H1 (cell line): ENCODE results near the gene OTUD3.

Experiments
- CHD2 ChIP-seq: IDR thresholded peaks from 2 replicates; pipeline ENCODE4 v1.6.1; 2012; ENCODE audit warnings: low read length, improper control_type of control experiment
- CTCF ChIP-seq, 3 experiments: IDR thresholded peaks; 1 replicate in 2 of 3; 2 replicates in 1 of 3; pipeline versions ENCODE4 v1.5.1 to v1.6.1; 2011; ENCODE audit warnings: low read length in 3 of 3, mild to moderate bottlenecking in 3 of 3, inconsistent platforms in 2 of 3, low read depth in 1 of 3, moderate library complexity in 1 of 3; ENCODE audit not compliant: insufficient read depth in 1 of 3; ENCODE audit errors: control extremely low read depth in 1 of 3
- EGR1 ChIP-seq: IDR thresholded peaks from 2 replicates; pipeline ENCODE4 v1.6.1; 2011; ENCODE audit warnings: low read depth, low read length, borderline replicate concordance
- EP300 ChIP-seq, 2 experiments: IDR thresholded peaks; 1 replicate in 1 of 2; 2 replicates in 1 of 2; pipeline ENCODE4 v1.6.1; 2011 to 2012; ENCODE audit warnings: low read depth in 2 of 2, low read length in 2 of 2, mild to moderate bottlenecking in 2 of 2, borderline replicate concordance in 1 of 2, inconsistent platforms in 1 of 2, moderate library complexity in 1 of 2
- EZH2 ChIP-seq: fragments of 200-600 bp; sonication (generic); IDR thresholded peaks from 2 replicates; pipeline ENCODE4 v1.7.1; 2012; ENCODE audit warnings: low read depth, mild to moderate bottlenecking, moderate library complexity, low read length, inconsistent platforms; ENCODE audit not compliant: severe bottlenecking
- JUND ChIP-seq: IDR thresholded peaks from 2 replicates; pipeline ENCODE4 v1.6.1; 2011; ENCODE audit warnings: mild to moderate bottlenecking, improper control_type of control experiment, low read length
- POLR2A ChIP-seq, 2 experiments: IDR thresholded peaks; 1 replicate in 1 of 2; 2 replicates in 1 of 2; pipeline ENCODE4 v1.6.1; 2011; ENCODE audit warnings: low read depth in 2 of 2, low read length in 2 of 2, mild to moderate bottlenecking in 2 of 2; ENCODE audit errors: control extremely low read depth in 1 of 2
- POLR2AphosphoS5 ChIP-seq: IDR thresholded peaks from 2 replicates; pipeline ENCODE4 v1.6.1; 2011; ENCODE audit warnings: low read depth, low read length
- RFX5 ChIP-seq: IDR thresholded peaks from 2 replicates; pipeline ENCODE4 v1.6.1; 2011; ENCODE audit warnings: low read depth, low read length, improper control_type of control experiment, borderline replicate concordance
- SIN3A ChIP-seq, 2 experiments: IDR thresholded peaks in 1 of 2; conservative IDR thresholded peaks in 1 of 2; 2 replicates each; pipeline ENCODE4 v1.6.1; 2011 to 2012; ENCODE audit warnings: low read length in 2 of 2, improper control_type of control experiment in 1 of 2, low read depth in 1 of 2, mild to moderate bottlenecking in 1 of 2
- SP1 ChIP-seq: IDR thresholded peaks from 2 replicates; pipeline ENCODE4 v1.6.1; 2011; ENCODE audit warnings: low read depth, low read length
- TAF1 ChIP-seq: IDR thresholded peaks from 2 replicates; pipeline ENCODE4 v1.6.1; 2011; ENCODE audit warnings: mild to moderate bottlenecking, low read depth, low read length
- YY1 ChIP-seq: IDR thresholded peaks from 2 replicates; pipeline ENCODE4 v1.6.1; 2011; ENCODE audit warnings: low read depth, mild to moderate bottlenecking, low read length

DNA sequence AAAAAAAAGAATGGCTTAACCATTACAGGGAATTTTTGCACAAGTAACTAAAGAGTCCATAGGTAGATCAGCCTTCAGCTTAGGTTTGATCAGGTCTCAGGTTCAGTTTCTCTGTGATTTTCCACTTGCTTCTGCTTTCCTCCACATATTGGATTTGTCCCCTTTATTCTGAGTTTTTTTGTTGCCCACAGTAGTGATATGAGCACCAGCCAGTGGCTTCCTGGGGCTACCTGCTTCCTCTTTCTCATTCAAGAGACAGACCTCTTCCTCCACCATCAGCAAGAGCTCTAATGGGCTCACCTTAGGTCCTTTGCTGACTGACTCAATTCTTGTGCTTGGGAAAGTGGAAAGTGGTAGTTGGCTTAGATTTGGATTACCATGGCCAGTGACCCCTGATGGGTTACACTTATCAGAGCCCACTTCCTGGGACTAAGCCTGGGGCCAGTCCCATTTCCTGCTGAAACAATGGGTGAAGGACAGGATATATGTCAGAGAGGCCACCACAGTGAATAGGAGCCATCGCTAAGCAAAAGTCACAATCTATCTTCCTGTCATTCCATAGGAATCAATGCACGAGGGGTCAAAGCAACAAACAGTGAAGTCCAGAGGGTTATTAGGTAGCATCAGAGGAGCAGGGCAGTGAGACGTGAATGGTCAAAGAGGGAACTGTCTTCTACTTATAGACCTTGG, 54.0 kb downstream of the OTUD3 start:
- no peak for TF ChIP-seq RFX5
- no peak for TF ChIP-seq CTCF (IDR thresholded peaks at IDR 0.05; ENCODE audit: control extremely low read depth in 1 of 3, insufficient read depth in 1 of 3, low read depth in 1 of 3, low read length in 3 of 3)
- no peak for TF ChIP-seq POLR2A (IDR thresholded peaks at IDR 0.05; ENCODE audit: control extremely low read depth in 1 of 2, low read depth in 2 of 2, low read length in 2 of 2)
- no peak for TF ChIP-seq YY1
- no peak for TF ChIP-seq SIN3A (conservative IDR thresholded peaks at IDR 0.05 in 1 of 2, IDR thresholded peaks at IDR 0.05 in 1 of 2; ENCODE audit: low read depth in 1 of 2, low read length in 2 of 2)
- no peak for TF ChIP-seq POLR2AphosphoS5
- no peak for TF ChIP-seq SP1
- no peak for TF ChIP-seq CHD2
- no peak for TF ChIP-seq TAF1
- no peak for TF ChIP-seq JUND
- no peak for TF ChIP-seq EZH2
- no peak for TF ChIP-seq EGR1
- no peak for TF ChIP-seq EP300 (IDR thresholded peaks at IDR 0.05; ENCODE audit: borderline replicate concordance in 1 of 2, low read depth in 2 of 2, low read length in 2 of 2)
